Esophagus squamous epithelium (tissue), 4 donors: ENCODE results near the gene TVP23C.

ENCODE experiments used
- POLR2A ChIP-seq, 4 donors: fragments of 450-650 bp; IDR thresholded peaks; one replicate each; pipeline ENCODE4 v1.6.1; 2017; ENCODE audit warnings: antibody characterized with exemption in 4 of 4, mild to moderate bottlenecking in 4 of 4, moderate library complexity in 3 of 4
- TF ChIP-seq, protein P1 (sequence below), 6 experiments: fragments of 450-650 bp in 4 of 6; fragments of 200-600 bp in 2 of 6; sonication (generic) in 2 of 6; IDR thresholded peaks; one replicate each; pipeline ENCODE4 v1.5.1; 2016 to 2019; ENCODE audit warnings: antibody characterized with exemption in 6 of 6, mild to moderate bottlenecking in 4 of 6, moderate library complexity in 4 of 6

DNA sequence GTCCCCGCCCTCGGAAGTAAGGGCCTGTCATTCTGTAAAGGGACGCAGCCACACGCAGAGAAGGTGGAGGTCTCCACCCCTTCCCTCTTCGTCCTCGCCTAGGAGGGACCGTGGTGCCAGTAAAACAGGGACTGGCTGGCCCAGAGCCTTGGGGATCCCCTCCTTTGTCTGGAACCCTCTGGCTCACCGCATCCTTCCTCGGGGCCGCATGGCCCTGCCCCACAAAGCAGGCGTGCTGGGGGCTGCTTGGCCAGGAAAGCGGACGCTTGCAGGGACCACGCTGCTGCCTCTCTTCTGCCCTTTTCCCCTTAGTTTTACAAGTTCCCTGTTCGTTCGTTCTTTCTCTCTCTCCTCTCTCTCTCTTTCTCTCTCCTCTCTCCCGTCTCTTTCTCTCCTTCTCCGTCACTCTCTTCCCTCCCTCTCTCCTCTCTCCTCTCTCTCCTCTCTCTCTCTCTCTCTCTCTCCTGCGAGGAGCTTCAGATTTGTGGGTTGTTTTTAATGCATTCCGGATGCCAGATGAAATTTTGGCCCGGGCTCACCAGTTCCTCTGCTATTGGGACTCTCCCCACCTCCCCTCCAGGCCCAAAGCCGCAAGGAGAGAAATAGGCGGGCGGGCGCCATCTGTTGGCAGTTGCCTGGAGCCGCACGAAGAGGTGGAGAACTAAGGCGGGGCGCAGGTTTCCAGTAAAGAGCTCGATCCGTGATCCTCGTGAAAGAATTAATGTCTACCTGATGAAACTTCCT is 60.7 kb downstream of the TVP23C start:
- TF ChIP-seq POLR2A (IDR thresholded peaks at IDR 0.05) = no peak
- TF ChIP-seq, protein P1, sequence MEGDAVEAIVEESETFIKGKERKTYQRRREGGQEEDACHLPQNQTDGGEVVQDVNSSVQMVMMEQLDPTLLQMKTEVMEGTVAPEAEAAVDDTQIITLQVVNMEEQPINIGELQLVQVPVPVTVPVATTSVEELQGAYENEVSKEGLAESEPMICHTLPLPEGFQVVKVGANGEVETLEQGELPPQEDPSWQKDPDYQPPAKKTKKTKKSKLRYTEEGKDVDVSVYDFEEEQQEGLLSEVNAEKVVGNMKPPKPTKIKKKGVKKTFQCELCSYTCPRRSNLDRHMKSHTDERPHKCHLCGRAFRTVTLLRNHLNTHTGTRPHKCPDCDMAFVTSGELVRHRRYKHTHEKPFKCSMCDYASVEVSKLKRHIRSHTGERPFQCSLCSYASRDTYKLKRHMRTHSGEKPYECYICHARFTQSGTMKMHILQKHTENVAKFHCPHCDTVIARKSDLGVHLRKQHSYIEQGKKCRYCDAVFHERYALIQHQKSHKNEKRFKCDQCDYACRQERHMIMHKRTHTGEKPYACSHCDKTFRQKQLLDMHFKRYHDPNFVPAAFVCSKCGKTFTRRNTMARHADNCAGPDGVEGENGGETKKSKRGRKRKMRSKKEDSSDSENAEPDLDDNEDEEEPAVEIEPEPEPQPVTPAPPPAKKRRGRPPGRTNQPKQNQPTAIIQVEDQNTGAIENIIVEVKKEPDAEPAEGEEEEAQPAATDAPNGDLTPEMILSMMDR (IDR thresholded peaks at IDR 0.05) = peak; percentile 53 to 91 (median 82)
